Measurements from ENCODE around the gene HK1. TPM values are rescaled to one million over a fixed set of nuclear protein-coding genes. Genes with fewer than 3 reads are reported as not detected.

The HK1 gene
- total RNA-seq, 4 donors from 2014 or later: 92.5 to 216 (median 126) TPM

- Histone ChIP-seq H3K36me3 (peaks cover 0 to 6% of the 10 kb centered on the region in 2 donors), H3K27ac (no peak overlapping the region), H3K9me3 (no peaks in the 10 kb centered on the region), H3K27me3 (no peaks in the 10 kb centered on the region), H3K4me3 (no peak overlapping the region), H3K4me1 (peaks cover 0 to 22% (median 9%) of the 10 kb centered on the region in 3 donors)
- TF ChIP-seq POLR2A (IDR thresholded peaks at IDR 0.05) (no peak), POLR2AphosphoS5 (IDR thresholded peaks at IDR 0.05) (no peak), CTCF (IDR thresholded peaks at IDR 0.05) (no peak), EP300 (IDR thresholded peaks at IDR 0.05) (no peak)
- no peak for ATAC-seq
- 91 to 92% methylated on average over 5 to 8 of the region's 13 CpGs for WGBS, 2 donors (ENCODE audit: low coverage in 1 of 2)
These were observed 159.3 kb downstream of the HK1 start for GRCh38 chr10:69437321-69438259.

GRCh38 chr10:69438536-69439349, 160.4 kb downstream of the HK1 start:
- Histone ChIP-seq H3K27ac (peak overlapping the region in 3 of 4 donors; percentile 29 to 51 (median 49)), H3K36me3 (peaks cover 0 to 6% of the 10 kb centered on the region in 2 donors)
- ATAC-seq: no peak

GRCh38 chr10:69439350-69439739, 161.0 kb downstream of the HK1 start:
- TF ChIP-seq EP300 (IDR thresholded peaks at IDR 0.05) (no peak), CTCF (IDR thresholded peaks at IDR 0.05) (no peak), POLR2A (IDR thresholded peaks at IDR 0.05) (no peak), POLR2AphosphoS5 (IDR thresholded peaks at IDR 0.05) (peak; percentile 56)
- peak; percentile 39 for ATAC-seq
- no peaks in the 10 kb centered on the region for H3K9me3 ChIP-seq
- H3K4me3 ChIP-seq: no peak overlapping the region
- peaks cover 0 to 22% (median 9%) of the 10 kb centered on the region in 3 donors for H3K4me1 ChIP-seq
- 36% methylated on average over 3 of the region's 5 CpGs; no CpG with 5 or more reads in 1 of the 2 donors for WGBS, 2 donors (ENCODE audit: low coverage in 1 of 2)
- H3K27ac ChIP-seq: peak overlapping the region in 3 of 4 donors; percentile 29 to 51 (median 49)
- H3K27me3 ChIP-seq: no peaks in the 10 kb centered on the region
- peaks cover 0 to 6% of the 10 kb centered on the region in 2 donors for H3K36me3 ChIP-seq

More at GRCh38 chr10:69438536-69439349, 160.4 kb downstream of the HK1 start:
- TF ChIP-seq POLR2A (IDR thresholded peaks at IDR 0.05) (no peak), EP300 (IDR thresholded peaks at IDR 0.05) (no peak), CTCF (IDR thresholded peaks at IDR 0.05) (no peak), POLR2AphosphoS5 (IDR thresholded peaks at IDR 0.05) (no peak)
- Histone ChIP-seq H3K4me3 (no peak overlapping the region), H3K27me3 (no peaks in the 10 kb centered on the region), H3K4me1 (peaks cover 0 to 22% (median 9%) of the 10 kb centered on the region in 3 donors), H3K9me3 (no peaks in the 10 kb centered on the region)
- WGBS, 2 donors (ENCODE audit: low coverage in 1 of 2): 34 to 70% methylated on average over 2 to 6 of the region's 10 CpGs

GRCh38 chr10:69439813-69440506, 161.7 kb downstream of the HK1 start:
- no peaks in the 10 kb centered on the region for H3K27me3 ChIP-seq
- peaks cover 0 to 6% of the 10 kb centered on the region in 2 donors for H3K36me3 ChIP-seq
- TF ChIP-seq POLR2AphosphoS5 (IDR thresholded peaks at IDR 0.05): peak; percentile 36
- TF ChIP-seq CTCF (IDR thresholded peaks at IDR 0.05): no peak
- TF ChIP-seq POLR2A (IDR thresholded peaks at IDR 0.05): no peak
- H3K4me1 ChIP-seq: peaks cover 0 to 22% (median 9%) of the 10 kb centered on the region in 3 donors
- 38 to 51% methylated on average over 2 to 4 of the region's 5 CpGs for WGBS, 2 donors (ENCODE audit: low coverage in 1 of 2)
- H3K27ac ChIP-seq: peak overlapping the region in 3 of 4 donors; percentile 29 to 51 (median 49)
- H3K4me3 ChIP-seq: no peak overlapping the region
- no peak for ATAC-seq
- no peaks in the 10 kb centered on the region for H3K9me3 ChIP-seq

Measured in gastroesophageal sphincter (tissue), 4 donors.